ENCODE data around the gene SPTBN2. TPM values are rescaled to one million over a fixed set of nuclear protein-coding genes. Genes with fewer than 3 reads are reported as not detected.

The SPTBN2 gene
- total and polyA plus RNA-seq, 2 of the 8 experiments (the other 6 are each of a cell fraction or from before 2014, with no cell fraction given): 19.1 to 69.0 TPM

GRCh38 chr11:66722745-66723651 lies 6.0 kb downstream of the SPTBN2 start:
- no peak overlapping the region for H2BK120ac ChIP-seq (replicated peaks; ENCODE audit: low read depth, low read length)
- H3K23me2 ChIP-seq (ENCODE audit: low read depth, low read length): peaks cover 4% of the 10 kb centered on the region; the same call in 1 of the 2 replicates
- no peaks in the 10 kb centered on the region for H4K20me1 ChIP-seq (replicated peaks in 1 of 2; ENCODE audit: control insufficient read depth in 1 of 2, insufficient read depth in 2 of 2, low read length in 2 of 2)
- no peak overlapping the region for H3K56ac ChIP-seq (replicated peaks; ENCODE audit: insufficient read length, low read depth, low read length)
- H3K9ac ChIP-seq (replicated peaks in 1 of 4; ENCODE audit: extremely low read depth in 1 of 4, low read depth in 3 of 4, low read length in 3 of 4): no peak overlapping the region
- no peak overlapping the region for H3K4me3 ChIP-seq (ENCODE audit: extremely low read depth in 1 of 4, insufficient read depth in 2 of 4, low read depth in 3 of 4, low read length in 4 of 4)
- WGBS, 2 experiments (ENCODE audit: extremely low coverage in 1 of 2, insufficient coverage in 1 of 2, insufficient read length in 1 of 2, insufficient replicate concordance in 2 of 2, low coverage in 1 of 2, low lambda C conversion rate in 2 of 2, missing lambda C conversion rate in 1 of 2): 95% methylated on average over 16 of the region's 16 CpGs; no CpG with 5 or more reads in 1 of the 2 experiments
- H4K8ac ChIP-seq (ENCODE audit: extremely low read depth, insufficient read depth, low read length): no peak overlapping the region; the same call in 1 of the 2 replicates
- H3K36me3 ChIP-seq (ENCODE audit: control insufficient read depth in 2 of 4, insufficient read depth in 4 of 4, low read length in 3 of 4): peaks cover 3 to 8% (median 3%) of the 10 kb centered on the region in 4 experiments; a peak in 5 of 8 replicates
- H2BK20ac ChIP-seq (ENCODE audit: low read length): no peak overlapping the region
- DNase-seq (ENCODE audit: low read depth in 1 of 2, low spot score in 2 of 2): no peak
- no peak for FAIRE-seq
- H3K79me2 ChIP-seq (ENCODE audit: control insufficient read depth in 1 of 2, insufficient read depth in 2 of 2, low read length in 2 of 2): peaks cover 0 to 35% of the 10 kb centered on the region in 2 experiments; a peak in 3 of 4 replicates
- H3K23ac ChIP-seq (ENCODE audit: insufficient read length): no peak overlapping the region
- H2BK15ac ChIP-seq (ENCODE audit: low read length): no peak overlapping the region
- peaks cover 13% of the 10 kb centered on the region for H3K79me1 ChIP-seq (ENCODE audit: low read depth, low read length)
- no peak overlapping the region for H3K14ac ChIP-seq (ENCODE audit: insufficient read length)
- H3K27ac ChIP-seq (ENCODE audit: low read depth, low read length): no peak overlapping the region
- H3K27me3 ChIP-seq (replicated peaks in 1 of 4; ENCODE audit: control insufficient read depth in 3 of 4, extremely low read depth in 1 of 4, insufficient read depth in 3 of 4, low read length in 3 of 4): peaks cover 0 to 13% (median 6%) of the 10 kb centered on the region in 4 experiments; a peak in 5 of 7 replicates
- peaks cover 28 to 46% (median 31%) of the 10 kb centered on the region in 4 experiments for H3K4me1 ChIP-seq (replicated peaks in 1 of 4; ENCODE audit: control insufficient read depth in 3 of 4, insufficient read depth in 4 of 4, low read length in 3 of 4)
- H2BK12ac ChIP-seq (ENCODE audit: low read depth, low read length): no peak overlapping the region
- CTCF ChIA-PET (ENCODE audit: partially characterized antibody): interaction anchor here (0.6 to 1.2 kb wide), 5 partner anchors 15 to 649 kb away, joined by 3 to 4 read pairs (median 3); no protein-coding TSS in a partner anchor
- no peak overlapping the region for H4K91ac ChIP-seq (replicated peaks; ENCODE audit: insufficient read length, low read length)
- H4K5ac ChIP-seq (ENCODE audit: insufficient read length, low read depth, low read length): no peak overlapping the region
- no peak overlapping the region for H3K4me2 ChIP-seq (ENCODE audit: insufficient read depth in 1 of 2, low read depth in 2 of 2, low read length in 2 of 2)
- no peak overlapping the region for H3K4ac ChIP-seq (replicated peaks; ENCODE audit: insufficient read length, low read depth, low read length)
- H2AK5ac ChIP-seq (ENCODE audit: low read depth, low read length): no peak overlapping the region
- POLR2A ChIA-PET (ENCODE audit: partially characterized antibody): interaction anchor here (0.8 to 0.9 kb wide), 3 partner anchors 14 to 92 kb away, joined by 3 read pairs; no protein-coding TSS in a partner anchor
- H3K9me3 ChIP-seq (ENCODE audit: insufficient read depth in 2 of 2, low read depth in 1 of 2, low read length in 1 of 2): no peaks in the 10 kb centered on the region
- TF ChIP-seq NANOG (IDR thresholded peaks at IDR 0.05; ENCODE audit: insufficient read depth, low read depth, low read length, poor library complexity, severe bottlenecking) (no peak), NRF1 (IDR thresholded peaks at IDR 0.05; ENCODE audit: low read depth, low read length) (no peak), CREB1 (IDR thresholded peaks at IDR 0.05) (no peak), SP2 (IDR thresholded peaks at IDR 0.05; ENCODE audit: low read length) (no peak), PHF8 (conservative IDR thresholded peaks at IDR 0.05; ENCODE audit: low read depth, low read length) (no peak), HDAC6 (IDR thresholded peaks at IDR 0.05; ENCODE audit: low read depth, low read length) (no peak), KDM1A (IDR thresholded peaks at IDR 0.05; ENCODE audit: borderline replicate concordance, low read length) (no peak)
- no peak overlapping the region for H3K18ac ChIP-seq (ENCODE audit: extremely low read depth, low read length)
- H2AFZ ChIP-seq (ENCODE audit: low read length): no peak overlapping the region
- H2BK5ac ChIP-seq (ENCODE audit: low read depth, low read length): no peak overlapping the region

Data from H1 (cell line).